Ascending aorta (tissue), 2 donors: ENCODE measurements around the gene PCDHGB6. TPM values are rescaled to one million over a fixed set of nuclear protein-coding genes. Genes with fewer than 3 reads are reported as not detected.
"Not testable (repeated sequence)": the region's sequence is repeated elsewhere in the genome, so short reads cannot be mapped to it uniquely, and the experiment has no call there.

Experiments
- DNase-seq, 2 donors: peaks; one replicate each; pipeline ENCODE4 v3.0.0-alpha.2; 2019; ENCODE audit warnings: low spot score in 2 of 2
- H3K27ac ChIP-seq, 2 donors: fragments of 200-600 bp; sonication (generic); one replicate each; pipeline ENCODE4 v1.5.1; 2016 to 2017; ENCODE audit warnings: mild to moderate bottlenecking in 1 of 2
- H3K27me3 ChIP-seq: fragments of 200-600 bp; sonication (generic); one replicate; pipeline ENCODE4 v1.5.1; 2017
- H3K36me3 ChIP-seq, 2 donors: fragments of 200-600 bp; sonication (generic); one replicate each; pipeline ENCODE4 v1.5.1; 2016
- H3K4me1 ChIP-seq, 2 donors: fragments of 200-600 bp; sonication (generic); one replicate each; pipeline ENCODE4 v1.5.1; 2016 to 2017; ENCODE audit warnings: mild to moderate bottlenecking in 1 of 2
- H3K4me3 ChIP-seq, 2 donors: fragments of 200-600 bp; sonication (generic); one replicate each; pipeline ENCODE4 v1.5.1; 2016 to 2017; ENCODE audit warnings: mild to moderate bottlenecking in 1 of 2
- H3K9me3 ChIP-seq, 2 donors: fragments of 200-600 bp; sonication (generic); one replicate each; pipeline ENCODE4 v1.5.1; 2016
- intact Hi-C: fragments of 100-400 bp; cut with DNase I; formaldehyde crosslinking; loops from one replicate; pipeline ENCODE4 v1.15.1; 2023
- total RNA-seq: library from RNA; depleted of rRNA; stranded (reverse); fragments of >200 nt; gene quantifications from one replicate; pipeline ENCODE4 v1.1.0, GENCODE V29; 2016
- TF ChIP-seq, protein P1 (sequence below), 3 experiments: fragments of 200-600 bp in 2 of 3; fragments of 450-650 bp in 1 of 3; sonication (generic) in 2 of 3; IDR thresholded peaks; one replicate each; pipeline ENCODE4 v1.5.1; 2016 to 2019; ENCODE audit warnings: antibody characterized with exemption in 3 of 3, mild to moderate bottlenecking in 1 of 3, moderate library complexity in 1 of 3

Gene PCDHGB6
- total RNA-seq, 1 donor from 2014 or later = 3.9 TPM

DNA sequence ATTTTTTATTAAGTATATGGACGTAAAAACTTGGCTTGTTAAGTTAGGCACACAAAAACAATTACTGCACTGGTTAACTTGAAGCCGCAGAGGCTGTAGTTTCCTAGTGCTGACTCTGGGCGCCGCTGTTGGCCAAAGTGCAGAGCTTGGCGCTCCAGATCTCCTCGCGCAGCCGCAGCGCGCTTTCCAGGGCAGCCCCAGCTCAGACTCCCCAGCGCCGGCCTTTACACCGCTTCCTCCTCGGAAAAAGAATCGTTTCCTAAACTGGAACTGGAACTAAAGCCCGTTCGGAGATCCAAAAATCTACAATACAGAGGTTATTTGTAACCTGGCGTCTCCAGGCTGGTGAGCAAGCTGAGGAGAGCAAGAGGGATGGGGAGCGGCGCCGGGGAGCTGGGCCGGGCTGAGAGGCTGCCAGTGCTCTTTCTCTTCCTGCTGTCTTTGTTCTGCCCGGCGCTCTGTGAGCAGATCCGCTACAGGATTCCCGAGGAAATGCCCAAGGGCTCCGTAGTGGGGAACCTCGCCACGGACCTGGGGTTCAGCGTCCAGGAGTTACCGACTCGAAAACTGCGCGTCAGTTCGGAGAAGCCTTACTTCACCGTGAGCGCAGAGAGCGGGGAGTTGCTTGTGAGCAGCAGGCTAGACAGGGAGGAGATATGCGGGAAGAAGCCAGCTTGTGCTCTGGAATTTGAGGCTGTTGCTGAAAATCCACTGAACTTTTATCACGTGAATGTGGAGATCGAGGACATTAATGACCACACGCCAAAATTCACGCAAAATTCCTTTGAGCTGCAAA, 9.9 kb upstream of the PCDHGB6 start, which contains the start of gene PCDHGB5:
Gene PCDHGB5 (plus strand): TSS at position 192 of the 796 bp plus-strand sequence. CDS start 181 bp downstream, at position 373.
- H3K4me1 ChIP-seq, H3K27me3 ChIP-seq, DNase-seq, intact Hi-C loops, H3K36me3 ChIP-seq: not testable (repeated sequence)
- TF ChIP-seq, protein P1, sequence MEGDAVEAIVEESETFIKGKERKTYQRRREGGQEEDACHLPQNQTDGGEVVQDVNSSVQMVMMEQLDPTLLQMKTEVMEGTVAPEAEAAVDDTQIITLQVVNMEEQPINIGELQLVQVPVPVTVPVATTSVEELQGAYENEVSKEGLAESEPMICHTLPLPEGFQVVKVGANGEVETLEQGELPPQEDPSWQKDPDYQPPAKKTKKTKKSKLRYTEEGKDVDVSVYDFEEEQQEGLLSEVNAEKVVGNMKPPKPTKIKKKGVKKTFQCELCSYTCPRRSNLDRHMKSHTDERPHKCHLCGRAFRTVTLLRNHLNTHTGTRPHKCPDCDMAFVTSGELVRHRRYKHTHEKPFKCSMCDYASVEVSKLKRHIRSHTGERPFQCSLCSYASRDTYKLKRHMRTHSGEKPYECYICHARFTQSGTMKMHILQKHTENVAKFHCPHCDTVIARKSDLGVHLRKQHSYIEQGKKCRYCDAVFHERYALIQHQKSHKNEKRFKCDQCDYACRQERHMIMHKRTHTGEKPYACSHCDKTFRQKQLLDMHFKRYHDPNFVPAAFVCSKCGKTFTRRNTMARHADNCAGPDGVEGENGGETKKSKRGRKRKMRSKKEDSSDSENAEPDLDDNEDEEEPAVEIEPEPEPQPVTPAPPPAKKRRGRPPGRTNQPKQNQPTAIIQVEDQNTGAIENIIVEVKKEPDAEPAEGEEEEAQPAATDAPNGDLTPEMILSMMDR (IDR thresholded peaks at IDR 0.05) = peak; percentile 21 to 39 (median 29)
- peak within 1 kb of the TSS; percentile 33 to 38 for H3K4me3 ChIP-seq
- peaks cover 79 to 97% of the 10 kb centered on the region in 2 donors for H3K9me3 ChIP-seq
- H3K27ac ChIP-seq = peak within 1 kb of the TSS in 1 of 2 donors; percentile 18

DNA sequence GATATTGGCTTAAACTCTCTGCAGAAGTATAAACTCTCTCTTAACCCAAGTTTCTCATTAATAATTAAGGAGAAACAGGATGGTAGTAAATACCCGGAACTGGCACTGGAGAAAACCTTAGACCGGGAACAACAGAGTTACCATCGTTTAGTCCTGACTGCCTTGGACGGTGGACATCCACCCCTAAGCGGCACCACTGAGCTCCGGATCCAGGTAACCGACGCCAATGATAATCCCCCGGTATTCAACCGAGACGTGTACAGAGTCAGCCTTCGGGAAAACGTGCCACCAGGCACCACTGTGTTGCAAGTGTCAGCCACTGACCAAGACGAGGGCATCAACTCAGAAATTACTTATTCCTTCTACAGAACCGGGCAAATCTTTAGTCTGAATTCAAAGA, 9.2 kb upstream of the PCDHGB6 start:
- no peak for DNase-seq
- H3K36me3 ChIP-seq = peaks cover 0 to 5% of the 10 kb centered on the region in 2 donors
- H3K9me3 ChIP-seq = peaks cover 79 to 97% of the 10 kb centered on the region in 2 donors
- no peaks in the 10 kb centered on the region for H3K4me1 ChIP-seq
- H3K4me3 ChIP-seq = peak overlapping the region in 1 of 2 donors; percentile 2
- intact Hi-C loops = no loop called here
- H3K27ac ChIP-seq = no peak overlapping the region
- TF ChIP-seq, protein P1 (IDR thresholded peaks at IDR 0.05) = no peak
- H3K27me3 ChIP-seq = no peaks in the 10 kb centered on the region

DNA sequence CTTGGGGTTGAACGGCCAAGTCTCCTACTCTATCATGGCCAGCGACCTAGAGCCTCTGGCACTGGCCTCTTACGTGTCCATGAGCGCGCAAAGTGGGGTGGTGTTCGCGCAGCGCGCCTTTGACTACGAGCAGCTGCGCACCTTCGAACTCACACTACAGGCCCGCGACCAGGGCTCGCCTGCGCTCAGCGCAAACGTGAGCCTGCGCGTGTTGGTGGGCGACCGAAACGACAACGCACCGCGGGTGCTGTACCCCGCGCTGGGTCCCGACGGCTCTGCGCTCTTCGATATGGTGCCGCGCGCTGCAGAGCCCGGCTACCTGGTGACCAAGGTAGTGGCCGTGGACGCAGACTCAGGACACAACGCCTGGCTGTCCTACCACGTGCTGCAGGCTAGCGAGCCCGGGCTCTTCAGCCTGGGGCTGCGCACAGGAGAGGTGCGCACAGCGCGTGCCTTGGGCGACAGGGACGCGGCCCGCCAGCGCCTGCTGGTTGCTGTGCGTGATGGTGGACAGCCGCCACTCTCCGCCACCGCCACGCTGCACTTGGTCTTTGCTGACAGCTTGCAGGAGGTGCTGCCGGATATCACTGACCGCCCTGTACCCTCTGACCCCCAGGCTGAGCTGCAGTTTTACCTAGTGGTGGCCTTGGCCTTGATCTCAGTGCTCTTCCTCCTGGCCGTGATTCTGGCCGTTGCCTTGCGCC, 8.1 kb upstream of the PCDHGB6 start:
- H3K4me1 ChIP-seq = no peaks in the 10 kb centered on the region
- TF ChIP-seq, protein P1 (IDR thresholded peaks at IDR 0.05) = no peak
- peak overlapping the region in 1 of 2 donors; percentile 20 for H3K4me3 ChIP-seq
- peaks cover 79 to 97% of the 10 kb centered on the region in 2 donors for H3K9me3 ChIP-seq
- no peaks in the 10 kb centered on the region for H3K27me3 ChIP-seq
- peaks cover 0 to 5% of the 10 kb centered on the region in 2 donors for H3K36me3 ChIP-seq
- intact Hi-C loops = loop anchor here (5.0 to 10.0 kb wide), 2 partner anchors 125 to 163 kb away; no protein-coding TSS in a partner anchor
- no peak overlapping the region for H3K27ac ChIP-seq
- no peak for DNase-seq

DNA sequence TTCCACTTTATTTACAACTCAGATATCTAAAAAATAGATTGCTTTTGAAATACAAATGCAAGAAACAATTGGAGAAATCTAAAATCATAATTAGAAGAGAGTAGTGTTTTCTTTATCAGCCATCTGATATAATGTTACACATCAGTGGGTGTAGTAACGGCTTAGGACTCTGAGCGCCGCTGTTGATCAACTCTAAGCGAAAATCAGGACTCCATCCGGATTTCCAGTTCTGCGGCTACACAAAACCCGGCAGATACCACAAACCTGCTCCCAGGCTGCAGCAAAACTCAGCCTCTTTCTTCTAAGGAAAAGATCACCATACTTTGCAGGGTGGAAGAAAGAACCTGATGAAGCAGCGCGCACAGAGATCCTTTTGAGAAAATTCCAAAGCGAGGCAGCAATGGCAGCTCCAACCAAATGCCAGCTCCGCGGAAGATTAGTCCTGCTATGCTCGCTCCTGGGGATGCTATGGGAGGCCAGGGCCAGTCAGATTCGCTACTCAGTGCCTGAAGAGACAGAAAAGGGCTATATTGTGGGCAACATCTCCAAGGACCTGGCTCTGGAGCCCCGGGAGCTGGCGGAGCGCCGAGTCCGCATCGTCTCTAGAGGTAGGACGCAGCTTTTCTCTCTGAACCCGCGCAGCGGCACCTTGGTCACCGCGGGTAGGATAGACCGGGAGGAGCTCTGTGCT, 5.1 kb upstream of the PCDHGB6 start, which contains the start of gene PCDHGA9:
Gene PCDHGA9 (plus strand): TSS at position 226 of the 691 bp plus-strand sequence. CDS start 175 bp downstream, at position 401.
- no peak within 1 kb of the TSS for H3K27ac ChIP-seq
- H3K9me3 ChIP-seq = peaks cover 87 to 97% of the 10 kb centered on the region in 2 donors
- H3K4me1 ChIP-seq = no peaks in the 10 kb centered on the region
- H3K4me3 ChIP-seq = peak within 1 kb of the TSS; percentile 37 to 45
- DNase-seq = no peak
- TF ChIP-seq, protein P1 (IDR thresholded peaks at IDR 0.05) = peak in 2 of 3 experiments; percentile 20 to 23
- H3K36me3 ChIP-seq = peaks cover 4 to 5% of the 10 kb centered on the region in 2 donors
- no peaks in the 10 kb centered on the region for H3K27me3 ChIP-seq
- intact Hi-C loops = loop anchor here (5.0 to 10.0 kb wide), 2 partner anchors 122 to 160 kb away; no protein-coding TSS in a partner anchor

DNA sequence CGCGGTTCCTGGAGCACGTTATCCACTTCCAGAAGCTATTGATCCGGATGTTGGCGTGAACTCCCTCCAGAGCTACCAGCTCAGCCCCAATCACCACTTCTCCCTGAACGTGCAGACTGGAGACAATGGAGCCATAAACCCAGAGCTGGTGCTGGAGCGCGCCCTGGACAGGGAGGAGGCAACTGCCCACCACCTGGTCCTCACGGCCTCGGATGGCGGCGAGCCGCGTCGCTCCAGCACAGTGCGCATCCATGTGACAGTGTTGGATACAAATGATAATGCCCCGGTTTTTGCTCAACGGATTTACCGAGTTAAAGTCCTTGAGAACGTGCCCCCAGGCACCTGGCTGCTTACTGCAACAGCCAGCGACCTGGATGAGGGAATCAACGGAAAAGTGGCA, 4.4 kb upstream of the PCDHGB6 start:
- TF ChIP-seq, protein P1 (IDR thresholded peaks at IDR 0.05) = no peak
- no peak overlapping the region for H3K27ac ChIP-seq
- intact Hi-C loops = loop anchor here (5.0 to 10.0 kb wide), 2 partner anchors 121 to 159 kb away; no protein-coding TSS in a partner anchor
- H3K36me3 ChIP-seq = peaks cover 4 to 5% of the 10 kb centered on the region in 2 donors
- peaks cover 92 to 100% of the 10 kb centered on the region in 2 donors for H3K9me3 ChIP-seq
- H3K4me1 ChIP-seq = no peaks in the 10 kb centered on the region
- no peaks in the 10 kb centered on the region for H3K27me3 ChIP-seq
- no peak for DNase-seq
- H3K4me3 ChIP-seq = peak overlapping the region; percentile 37 to 45
